GM19240 (cell line): ENCODE data around the gene PSMB1.

Experiments used
- DNase-seq: peaks from one replicate; pipeline ENCODE4 v3.0.0; 2011; ENCODE audit warnings: low spot score; ENCODE audit not compliant: insufficient read length

The PSMB1 gene

GRCh38 chr6:170552765-170553533, at the start of gene PSMB1:
TSS of gene PSMB1 (minus strand) at chr6:170553307. CDS start at chr6:170553242, 65 bp downstream.
- no peak for DNase-seq

- no peak for DNase-seq
Measured at GRCh38 chr6:170597278-170597677, 44.2 kb upstream of the PSMB1 start.

- DNase-seq: no peak
Measured at GRCh38 chr6:170596426-170596825, 43.3 kb upstream of the PSMB1 start.

- no peak for DNase-seq
Measured at GRCh38 chr6:170590725-170591124, 37.6 kb upstream of the PSMB1 start.

DNA sequence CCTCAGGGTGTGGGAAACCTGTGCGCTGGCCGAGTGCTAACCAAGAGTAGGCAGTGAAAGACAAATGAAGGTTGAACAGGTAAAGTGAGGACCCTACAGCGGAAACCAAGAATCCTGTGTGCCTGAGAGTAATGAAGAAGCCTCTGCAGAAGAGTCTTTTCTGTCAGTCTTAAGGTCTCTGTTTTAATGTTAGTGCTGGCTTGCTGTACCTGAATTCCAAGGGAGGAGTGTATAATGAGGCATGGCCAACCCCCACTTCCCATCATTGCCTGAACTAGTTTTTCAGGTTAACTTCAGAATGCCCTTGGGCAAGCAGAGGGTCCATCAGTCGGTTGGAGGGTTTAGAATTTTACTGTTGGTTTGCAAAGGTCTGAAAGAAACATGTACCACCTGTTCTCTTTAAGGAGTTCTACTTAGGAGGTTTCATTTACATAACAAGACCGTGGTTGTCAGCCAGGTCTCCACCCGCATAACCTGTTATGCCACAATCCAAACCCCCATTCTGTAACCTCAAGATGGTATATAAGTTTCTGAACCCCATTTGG, 31.9 kb upstream of the PSMB1 start:
- DNase-seq: no peak

GRCh38 chr6:170584181-170584953, 31.3 kb upstream of the PSMB1 start, which contains the start of gene PDCD2:
TSS of gene PDCD2 (minus strand) at chr6:170584637. CDS start at chr6:170584581, 56 bp downstream.
- peak; percentile 80 for DNase-seq

DNA sequence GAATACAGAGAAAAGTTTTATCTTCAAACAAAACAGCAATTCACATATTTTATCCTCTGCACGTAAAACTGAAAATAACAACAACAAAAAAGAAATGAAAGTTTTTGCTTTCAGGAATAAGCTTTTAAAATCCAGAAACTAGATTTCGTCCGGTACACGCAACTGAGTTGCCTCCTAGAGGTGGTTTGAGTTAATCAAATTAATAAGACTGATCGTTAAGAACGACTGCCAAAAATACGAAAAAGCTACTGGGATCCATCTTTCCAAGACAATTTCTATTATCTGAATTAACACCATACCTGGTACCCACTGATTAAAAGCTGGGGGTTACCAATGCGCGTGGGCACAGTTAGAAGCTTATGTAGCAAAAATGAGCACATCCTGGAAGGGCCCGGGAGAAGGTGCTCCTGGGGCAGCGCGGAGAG, 30.7 kb upstream of the PSMB1 start:
- no peak for DNase-seq

DNA sequence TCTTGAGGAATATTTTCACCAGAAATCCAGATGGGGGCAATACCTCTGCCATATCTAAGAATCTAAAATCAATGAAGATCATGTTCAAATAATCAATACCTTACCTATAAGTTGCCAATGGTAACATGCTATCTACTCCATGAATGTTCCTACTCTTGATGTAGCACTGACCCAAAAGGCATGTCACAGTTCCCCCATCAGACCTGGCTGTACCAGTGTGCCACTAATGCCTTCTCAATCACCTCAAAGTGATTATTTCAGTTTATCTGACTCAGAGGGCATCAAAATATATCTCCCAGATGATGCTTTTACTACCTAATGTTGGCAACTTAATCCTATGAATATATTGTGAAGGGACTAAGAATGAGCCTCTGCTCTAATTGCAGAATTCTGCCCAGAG, 25.8 kb upstream of the PSMB1 start:
- no peak for DNase-seq

GRCh38 chr6:170575250-170575649, 22.1 kb upstream of the PSMB1 start:
- DNase-seq: no peak

GRCh38 chr6:170572704-170573466, 19.8 kb upstream of the PSMB1 start:
- no peak for DNase-seq

- DNase-seq: no peak
Measured at GRCh38 chr6:170564936-170565530, 11.9 kb upstream of the PSMB1 start.

- DNase-seq: no peak
Measured at GRCh38 chr6:170561555-170561954, 8.4 kb upstream of the PSMB1 start.

- no peak for DNase-seq
Measured at GRCh38 chr6:170555305-170555704, 2.2 kb upstream of the PSMB1 start.

DNA sequence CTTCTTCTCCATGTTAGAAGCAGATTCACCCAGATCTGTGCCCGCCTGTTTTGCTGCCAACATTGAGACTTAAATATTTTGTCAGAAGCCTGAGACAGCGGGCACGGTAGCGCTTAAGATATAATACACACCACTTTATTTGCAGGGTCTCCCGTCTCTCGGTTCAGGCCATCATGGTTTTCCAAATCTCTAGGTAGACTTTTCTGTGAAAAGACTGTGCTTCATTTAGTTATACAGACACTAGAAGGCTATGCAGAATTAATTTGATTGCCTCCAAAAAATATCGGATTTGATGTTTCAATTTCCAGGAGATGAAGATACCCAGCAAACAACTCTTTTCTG, 1.7 kb upstream of the PSMB1 start:
- no peak for DNase-seq

DNA sequence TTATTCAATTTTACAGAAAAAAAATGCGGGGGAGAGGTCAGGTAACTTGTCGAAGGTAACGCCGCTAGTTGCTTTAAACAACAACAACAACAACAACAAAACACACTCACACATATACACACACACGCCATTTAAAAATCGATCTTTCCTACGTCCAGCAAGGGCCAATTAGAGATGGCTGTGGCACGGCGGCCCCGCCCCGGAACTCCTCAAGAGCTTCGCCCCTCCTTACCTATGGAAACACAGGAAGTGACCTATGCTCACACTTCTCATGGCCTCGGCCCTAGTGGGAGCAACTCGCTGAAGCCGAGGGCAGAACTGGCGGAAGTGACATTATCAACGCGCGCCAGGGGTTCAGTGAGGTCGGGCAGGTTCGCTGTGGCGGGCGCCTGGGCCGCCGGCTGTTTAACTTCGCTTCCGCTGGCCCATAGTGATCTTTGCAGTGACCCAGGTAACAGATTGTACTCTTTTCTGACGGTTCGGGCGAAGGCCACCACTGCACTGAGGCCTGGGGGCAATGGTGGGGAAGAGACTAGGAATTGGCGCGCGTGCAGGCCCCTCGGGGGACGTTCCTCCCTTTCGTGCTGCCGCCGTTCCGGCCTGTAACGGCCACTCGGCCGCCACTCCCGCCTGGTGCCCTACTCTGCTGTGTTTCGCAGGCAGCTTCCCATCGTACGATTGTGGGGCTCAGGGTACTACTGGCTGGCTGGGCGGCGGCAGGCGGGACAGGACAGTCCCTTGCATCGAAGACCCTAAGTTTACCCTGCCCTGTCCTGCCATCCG, 1.1 kb upstream of the PSMB1 start, which contains the start of gene TBP:
Gene TBP, plus strand, starts transcription at position 357 of the 783 bp plus-strand sequence. CDS start 2,661 bp downstream, outside the sequence.
- DNase-seq: peak; percentile 52

- no peak for DNase-seq
Measured at GRCh38 chr6:170553534-170554012, 466 bp upstream of the PSMB1 start.

DNA sequence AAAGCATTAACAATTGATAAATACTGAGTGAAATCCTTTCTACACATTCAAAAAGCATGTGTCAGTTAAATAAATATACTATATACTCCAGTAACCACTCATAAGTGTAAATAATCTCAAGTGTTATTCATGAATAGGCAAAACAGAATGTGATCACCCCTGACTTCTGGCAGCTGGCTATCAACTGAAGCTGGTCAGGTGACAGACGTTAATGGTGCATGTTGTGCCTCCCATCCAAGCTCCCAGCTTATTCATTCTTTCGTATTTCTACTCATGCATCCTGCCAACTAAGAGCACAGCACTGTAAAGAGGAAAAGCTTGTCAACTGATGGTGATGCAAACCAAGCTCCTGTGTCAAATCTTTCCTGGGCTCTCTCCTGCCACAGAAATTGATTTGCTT, 7.7 kb downstream of the PSMB1 start:
- DNase-seq: no peak

DNA sequence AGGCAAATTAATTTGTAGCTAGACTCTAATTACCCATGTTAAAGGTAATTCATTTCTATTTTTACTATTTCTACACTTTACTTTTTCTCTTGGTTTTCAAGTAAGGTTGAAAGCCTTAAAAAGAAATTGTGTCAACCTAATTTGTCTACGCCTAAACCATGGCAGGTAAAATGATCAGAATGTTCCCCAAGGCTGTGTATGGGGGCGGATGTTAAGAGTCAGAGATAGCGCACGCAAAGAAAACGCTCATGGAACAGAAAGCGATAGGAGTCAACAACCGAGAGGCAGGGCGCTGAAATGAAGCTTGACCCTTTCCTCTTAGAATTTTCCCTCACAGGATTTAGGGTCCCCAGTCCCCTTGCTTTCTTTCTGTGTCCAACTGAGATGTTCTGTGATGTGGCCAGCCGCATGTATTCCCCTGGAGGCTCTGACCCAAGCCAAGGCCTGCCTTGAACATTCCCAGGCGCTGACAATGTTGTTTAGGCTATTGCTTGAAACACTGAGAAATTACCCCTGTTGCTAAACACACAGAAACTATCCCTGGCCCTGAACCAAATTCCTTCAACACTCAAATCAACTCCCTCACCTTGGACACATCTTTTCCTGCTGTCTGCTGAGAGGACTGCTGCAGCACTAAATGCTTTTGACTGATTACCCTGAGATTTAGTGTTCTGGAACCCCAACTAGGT, 10.9 kb downstream of the PSMB1 start:
- DNase-seq: no peak

DNA sequence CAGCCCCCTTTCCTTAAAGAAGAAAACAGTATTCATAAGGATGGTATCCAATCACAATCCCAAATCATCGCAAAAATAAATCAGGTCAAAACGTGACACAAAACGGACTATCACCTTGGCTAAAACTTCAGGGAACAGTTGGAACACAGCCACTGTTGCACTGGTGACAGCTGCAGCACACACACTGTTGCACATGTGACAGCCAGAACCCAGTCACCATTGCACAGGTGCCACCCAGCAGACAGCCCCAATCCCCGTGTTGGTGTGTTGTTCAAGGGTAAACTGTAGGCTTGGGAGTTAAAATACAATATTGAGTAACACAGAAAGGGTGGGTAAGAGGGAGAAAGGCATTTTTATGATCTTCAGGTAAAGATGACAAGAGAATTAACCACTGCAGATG, 15.8 kb downstream of the PSMB1 start:
- no peak for DNase-seq

- no peak for DNase-seq
Measured at GRCh38 chr6:170536671-170537070, 16.4 kb downstream of the PSMB1 start.
